ENCODE measurements around the gene PRDM11. TPM values are rescaled to one million over a fixed set of nuclear protein-coding genes. Genes with fewer than 3 reads are reported as not detected.
"Not testable (repeated sequence)": the region's sequence is repeated elsewhere in the genome, so short reads cannot be mapped to it uniquely, and the experiment has no call there.

The PRDM11 gene
- total RNA-seq, 2 experiments from 2014 or later, result 6.5 to 7.3 TPM

DNA sequence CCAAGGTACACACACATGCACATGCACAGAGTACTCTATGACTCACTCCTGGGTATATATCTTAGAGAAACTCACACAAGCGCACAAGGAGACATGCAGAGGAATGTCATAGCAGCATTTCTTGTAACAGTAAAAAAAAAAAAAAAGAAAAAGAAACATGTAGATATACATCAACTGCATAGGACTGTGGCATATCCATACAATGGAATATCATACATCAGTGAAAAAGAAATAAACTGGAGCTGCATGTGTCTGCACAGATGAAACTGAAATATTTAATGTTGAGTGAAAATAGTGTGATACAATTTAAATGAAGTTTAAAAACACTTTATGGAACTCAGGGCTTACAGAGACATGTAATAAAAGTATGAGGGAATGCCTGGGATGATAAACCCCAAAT lies 93.3 kb downstream of the PRDM11 start:
- Mint-ChIP-seq H3K36me3 (no peaks in the 10 kb centered on the region), H3K9me3 (no peaks in the 10 kb centered on the region), H3K27ac (no peak overlapping the region), H3K4me1 (no peaks in the 10 kb centered on the region), H3K4me3 (no peak overlapping the region), H3K27me3 (peaks cover 10% of the 10 kb centered on the region)
- POLR2A ChIA-PET, result no interaction called here
- no peak for ATAC-seq (ENCODE audit: low read depth)
- no peak for DNase-seq

- peaks cover 2% of the 10 kb centered on the region for H3K4me1 Mint-ChIP-seq
- no peaks in the 10 kb centered on the region for H3K9me3 Mint-ChIP-seq
- peaks cover 12% of the 10 kb centered on the region for H3K27me3 Mint-ChIP-seq
- DNase-seq, result no peak
- ATAC-seq (ENCODE audit: low read depth), result no peak
- H3K4me3 Mint-ChIP-seq, result no peak overlapping the region
- POLR2A ChIA-PET, result no interaction called here
- no peak overlapping the region for H3K27ac Mint-ChIP-seq
- no peaks in the 10 kb centered on the region for H3K36me3 Mint-ChIP-seq
Observed at GRCh38 chr11:45243967-45244366, 97.5 kb downstream of the PRDM11 start.

- no peak for ATAC-seq (ENCODE audit: low read depth)
Observed at GRCh38 chr11:45245218-45246045, 99.0 kb downstream of the PRDM11 start.

DNA sequence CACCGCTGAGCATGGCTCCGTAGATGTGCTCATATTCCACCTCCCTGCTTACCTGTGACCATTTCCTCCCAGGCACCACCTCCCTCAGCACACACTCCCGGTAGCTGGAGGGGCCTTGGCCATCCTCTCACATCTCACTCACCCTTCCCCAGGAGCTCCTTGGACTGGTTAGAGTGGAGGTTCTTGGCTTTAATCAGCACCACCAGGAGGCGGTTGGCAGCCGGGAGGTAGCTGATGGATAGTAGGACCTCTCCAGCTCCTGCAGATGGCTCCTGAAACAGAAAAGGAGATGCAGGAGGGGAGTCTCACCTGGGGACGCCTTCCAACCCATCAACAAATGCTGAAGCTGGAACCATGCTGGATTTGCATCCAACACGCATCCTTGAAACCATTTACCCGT lies 99.8 kb downstream of the PRDM11 start:
- no peak overlapping the region for H3K27ac Mint-ChIP-seq
- DNase-seq, result no peak
- H3K27me3 Mint-ChIP-seq, result peaks cover 11% of the 10 kb centered on the region
- no peak overlapping the region for H3K4me3 Mint-ChIP-seq
- peaks cover 3% of the 10 kb centered on the region for H3K4me1 Mint-ChIP-seq
- no peaks in the 10 kb centered on the region for H3K36me3 Mint-ChIP-seq
- no peak for ATAC-seq (ENCODE audit: low read depth)
- POLR2A ChIA-PET, result no interaction called here
- no peaks in the 10 kb centered on the region for H3K9me3 Mint-ChIP-seq

More at GRCh38 chr11:45245218-45246045, 99.0 kb downstream of the PRDM11 start:
- Mint-ChIP-seq H3K4me3 (no peak overlapping the region), H3K36me3 (no peaks in the 10 kb centered on the region), H3K4me1 (peaks cover 3% of the 10 kb centered on the region), H3K27ac (no peak overlapping the region), H3K27me3 (peaks cover 14% of the 10 kb centered on the region), H3K9me3 (no peaks in the 10 kb centered on the region)
- POLR2A ChIA-PET, result no interaction called here
- DNase-seq, result no peak

- POLR2A ChIA-PET, result no interaction called here
- H3K4me1 Mint-ChIP-seq, result peaks cover 3% of the 10 kb centered on the region
- DNase-seq (no peak), ATAC-seq (ENCODE audit: low read depth) (no peak)
- H3K9me3 Mint-ChIP-seq, result no peaks in the 10 kb centered on the region
- H3K4me3 Mint-ChIP-seq, result no peak overlapping the region
- no peaks in the 10 kb centered on the region for H3K36me3 Mint-ChIP-seq
- peaks cover 11% of the 10 kb centered on the region for H3K27me3 Mint-ChIP-seq
- H3K27ac Mint-ChIP-seq, result no peak overlapping the region
Observed at GRCh38 chr11:45247433-45247832, 101.0 kb downstream of the PRDM11 start.

GRCh38 chr11:45248501-45249011 lies 102.1 kb downstream of the PRDM11 start:
- POLR2A ChIA-PET, result no interaction called here
- H3K4me1 Mint-ChIP-seq, result peaks cover 3% of the 10 kb centered on the region
- no peak overlapping the region for H3K27ac Mint-ChIP-seq
- no peaks in the 10 kb centered on the region for H3K9me3 Mint-ChIP-seq
- no peak overlapping the region for H3K4me3 Mint-ChIP-seq
- DNase-seq, result no peak
- ATAC-seq (ENCODE audit: low read depth), result no peak
- peaks cover 11% of the 10 kb centered on the region for H3K27me3 Mint-ChIP-seq
- H3K36me3 Mint-ChIP-seq, result no peaks in the 10 kb centered on the region

- H3K36me3 Mint-ChIP-seq; DNase-seq; ATAC-seq (ENCODE audit: low read depth); H3K27ac Mint-ChIP-seq; H3K9me3 Mint-ChIP-seq; H3K4me3 Mint-ChIP-seq; H3K4me1 Mint-ChIP-seq; POLR2A ChIA-PET: not testable (repeated sequence)
- peaks cover 14% of the 10 kb centered on the region for H3K27me3 Mint-ChIP-seq
Observed at GRCh38 chr11:45249372-45249771, 102.9 kb downstream of the PRDM11 start.

- Mint-ChIP-seq H3K27me3 (peaks cover 14% of the 10 kb centered on the region), H3K9me3 (no peaks in the 10 kb centered on the region)
Observed at GRCh38 chr11:45250035-45250718, 103.7 kb downstream of the PRDM11 start.

DNA sequence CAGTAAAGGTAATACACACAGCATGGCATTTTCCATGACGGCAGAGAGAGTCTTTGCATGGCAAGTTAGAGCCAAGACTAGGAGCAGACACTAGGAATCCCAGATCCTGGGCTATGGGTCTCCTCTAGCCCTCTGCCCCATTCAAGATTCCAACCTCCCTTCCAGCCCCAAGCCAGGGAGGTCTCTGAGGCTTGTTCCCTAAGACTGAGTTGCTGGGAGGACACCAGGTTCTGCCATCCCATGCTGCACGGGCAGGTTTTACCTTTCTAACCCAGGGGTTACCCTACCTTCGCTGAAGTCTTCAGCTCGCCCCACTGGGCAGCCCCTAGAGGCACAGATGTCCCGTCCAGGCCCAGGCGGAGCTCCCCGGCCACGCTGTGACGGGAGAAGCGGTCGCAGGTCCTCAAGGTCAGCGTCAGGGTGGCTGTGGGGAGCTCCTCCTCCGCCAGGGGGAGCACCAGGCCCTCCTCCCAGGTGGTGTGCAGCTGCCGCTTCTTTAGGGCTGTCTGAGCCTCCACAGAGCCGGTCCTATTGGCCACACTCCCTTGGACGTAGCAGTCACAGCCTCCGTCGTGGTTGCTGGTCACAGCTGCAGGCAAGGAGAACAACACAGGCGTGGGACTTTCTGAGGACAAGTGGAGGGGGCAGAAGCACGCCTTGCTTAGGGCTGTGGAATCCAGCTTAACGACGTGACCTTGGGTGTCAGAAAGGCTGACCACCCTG lies 105.9 kb downstream of the PRDM11 start:
- peak; percentile 50 for DNase-seq
- peaks cover 3% of the 10 kb centered on the region for H3K4me1 Mint-ChIP-seq
- no peaks in the 10 kb centered on the region for H3K9me3 Mint-ChIP-seq
- POLR2A ChIA-PET, result no interaction called here
- H3K27ac Mint-ChIP-seq, result no peak overlapping the region
- no peaks in the 10 kb centered on the region for H3K36me3 Mint-ChIP-seq
- ATAC-seq (ENCODE audit: low read depth), result no peak
- peaks cover 17% of the 10 kb centered on the region for H3K27me3 Mint-ChIP-seq
- H3K4me3 Mint-ChIP-seq, result no peak overlapping the region

More at GRCh38 chr11:45250035-45250718, 103.7 kb downstream of the PRDM11 start:
- Mint-ChIP-seq H3K36me3 (no peaks in the 10 kb centered on the region), H3K4me1 (peaks cover 3% of the 10 kb centered on the region), H3K4me3 (no peak overlapping the region), H3K27ac (no peak overlapping the region)
- DNase-seq (no peak), ATAC-seq (ENCODE audit: low read depth) (no peak)
- POLR2A ChIA-PET, result interaction anchor here (0.6 kb wide), 1 partner anchor 55 kb away, joined by 3 read pairs; no protein-coding TSS in a partner anchor

GRCh38 chr11:45252877-45253276 lies 106.4 kb downstream of the PRDM11 start:
- Mint-ChIP-seq H3K36me3 (no peaks in the 10 kb centered on the region), H3K9me3 (no peaks in the 10 kb centered on the region), H3K4me1 (peaks cover 3% of the 10 kb centered on the region), H3K27me3 (peaks cover 17% of the 10 kb centered on the region), H3K4me3 (no peak overlapping the region), H3K27ac (no peak overlapping the region)
- ATAC-seq (ENCODE audit: low read depth), result no peak
- POLR2A ChIA-PET, result no interaction called here
- no peak for DNase-seq

DNA sequence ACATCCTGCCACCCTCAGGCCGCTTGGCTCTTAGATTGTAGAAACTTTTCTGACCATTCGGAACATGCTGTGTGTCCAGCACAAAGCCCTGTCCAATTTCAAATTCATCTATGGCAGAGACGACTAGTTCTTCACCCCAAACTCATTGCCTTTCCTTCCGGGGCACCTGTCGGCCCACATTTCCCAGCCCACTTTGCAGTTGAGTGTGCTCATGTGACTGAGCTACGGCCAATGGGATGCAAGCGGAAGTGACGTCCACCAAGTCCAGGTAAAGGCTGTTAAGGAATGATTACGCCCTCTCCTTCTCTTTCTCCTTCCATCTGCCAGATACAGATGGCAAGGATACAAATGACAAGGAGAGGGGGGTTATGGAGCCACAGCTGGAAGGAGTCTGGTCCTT lies 107.2 kb downstream of the PRDM11 start:
- DNase-seq (no peak), ATAC-seq (ENCODE audit: low read depth) (no peak)
- Mint-ChIP-seq H3K4me1 (peaks cover 3% of the 10 kb centered on the region), H3K9me3 (no peaks in the 10 kb centered on the region), H3K27ac (no peak overlapping the region), H3K27me3 (peaks cover 13% of the 10 kb centered on the region), H3K4me3 (no peak overlapping the region), H3K36me3 (no peaks in the 10 kb centered on the region)
- POLR2A ChIA-PET, result no interaction called here

DNA sequence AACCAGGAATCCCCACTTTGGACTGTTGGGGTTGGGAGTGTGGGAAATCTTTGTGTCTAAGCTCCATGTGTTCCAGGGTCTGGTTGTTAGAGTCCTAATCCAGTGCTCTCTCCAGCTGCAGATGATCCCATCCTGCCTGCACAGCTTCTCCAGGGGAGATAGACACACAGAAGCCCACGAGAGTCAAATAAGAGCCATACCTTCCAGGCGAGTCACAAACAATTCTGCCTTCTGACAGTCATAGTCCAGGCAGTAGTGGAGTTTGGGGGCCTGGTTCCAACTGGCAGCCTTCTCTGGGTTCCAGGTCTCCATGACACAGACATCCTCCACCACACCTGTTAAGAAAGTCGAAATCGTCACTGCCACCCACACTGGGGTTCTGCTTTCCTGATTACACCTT lies 107.6 kb downstream of the PRDM11 start:
- no peak overlapping the region for H3K27ac Mint-ChIP-seq
- H3K27me3 Mint-ChIP-seq, result peaks cover 9% of the 10 kb centered on the region
- no peaks in the 10 kb centered on the region for H3K4me1 Mint-ChIP-seq
- DNase-seq, result no peak
- POLR2A ChIA-PET, result no interaction called here
- no peaks in the 10 kb centered on the region for H3K36me3 Mint-ChIP-seq
- ATAC-seq (ENCODE audit: low read depth), result no peak
- H3K9me3 Mint-ChIP-seq, result no peaks in the 10 kb centered on the region
- no peak overlapping the region for H3K4me3 Mint-ChIP-seq

DNA sequence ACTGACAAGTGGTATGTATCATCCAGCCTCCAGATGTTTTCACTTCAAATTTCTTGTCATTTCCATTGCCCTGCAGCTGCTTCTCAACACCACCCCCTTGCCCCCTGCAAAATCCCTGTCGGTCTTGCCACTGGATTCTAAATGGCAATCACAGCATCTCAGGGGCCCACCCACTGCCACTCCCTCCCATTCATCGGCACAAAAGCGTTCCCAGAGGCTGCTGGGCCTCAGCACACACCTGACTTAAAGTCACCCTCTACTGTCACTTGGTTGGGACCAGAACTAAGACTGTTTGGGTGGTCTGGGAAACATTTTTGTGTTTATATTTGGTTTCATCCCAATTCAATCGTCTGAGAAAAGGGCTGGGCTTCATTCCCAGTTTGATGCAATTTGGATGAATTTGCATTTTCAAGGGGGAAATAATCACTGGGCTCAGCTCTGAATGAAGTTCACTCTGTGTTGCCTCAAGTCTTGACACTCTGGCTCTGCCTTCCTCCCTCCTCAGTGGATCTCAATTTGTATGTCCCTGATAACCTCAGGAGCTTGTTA lies 112.6 kb downstream of the PRDM11 start:
- no peak for ATAC-seq (ENCODE audit: low read depth)

More for the DNA sequence above, 112.6 kb downstream of the PRDM11 start:
- Mint-ChIP-seq H3K36me3 (no peaks in the 10 kb centered on the region), H3K27me3 (peaks cover 17% of the 10 kb centered on the region), H3K4me1 (no peaks in the 10 kb centered on the region), H3K4me3 (no peak overlapping the region), H3K27ac (no peak overlapping the region), H3K9me3 (no peaks in the 10 kb centered on the region)
- no peak for DNase-seq
- POLR2A ChIA-PET, result no interaction called here

Measured in activated naive CD8-positive, alpha-beta T cell treated with anti-CD3 and anti-CD28 coated beads, Interleukin-2, amount 10 ng/mL, durations not matched to agents 7 days and 5 days (primary cell).